Upper lobe of right lung (tissue), 1 donor: ENCODE measurements around the gene PPIH. TPM values are rescaled to one million over a fixed set of nuclear protein-coding genes. Genes with fewer than 3 reads are reported as not detected.

ENCODE experiments used
- ATAC-seq: fragments of 200-7000 bp; cut with Tn5 transposase; one replicate; pipeline ENCODE4 v1.9.1; 2020; ENCODE audit warnings: mild to moderate bottlenecking, moderate library complexity
- DNase-seq: peaks from one replicate; pipeline ENCODE4 v3.0.0-alpha.2; 2020
- H3K27ac ChIP-seq: fragments of 200-600 bp; one replicate; pipeline ENCODE4 v1.8.0; 2022
- H3K27me3 ChIP-seq: fragments of 200-600 bp; one replicate; pipeline ENCODE4 v1.8.0; 2022; ENCODE audit warnings: mild to moderate bottlenecking
- H3K36me3 ChIP-seq: fragments of 200-600 bp; one replicate; pipeline ENCODE4 v1.8.0; 2022
- H3K4me1 ChIP-seq: fragments of 200-600 bp; one replicate; pipeline ENCODE4 v1.8.0; 2022
- H3K4me3 ChIP-seq: fragments of 200-600 bp; one replicate; pipeline ENCODE4 v1.8.0; 2022; ENCODE audit warnings: mild to moderate bottlenecking
- H3K9me3 ChIP-seq: fragments of 200-600 bp; one replicate; pipeline ENCODE4 v1.8.0; 2022
- intact Hi-C: fragments of 100-400 bp; cut with DNase I; formaldehyde crosslinking; loops from one replicate; pipeline ENCODE4 v1.11.0; 2022
- total RNA-seq: library from RNA; stranded (reverse); fragmentation: NEBNext Ultra II Directional; extraction: Animal tissue kit (Norgen Biotek cat#: 25700); gene quantifications from one replicate; pipeline ENCODE4 v1.2.1, GENCODE V29; 2021
- TF ChIP-seq, protein P1 (sequence below): fragments of 200-600 bp; IDR thresholded peaks from one replicate; pipeline ENCODE4 v1.8.0; 2022; ENCODE audit warnings: antibody characterized with exemption
- donor health status: DM: no; HTN: yes; CAD: no; lungs with severe emphysema.

The PPIH gene
- total RNA-seq, 1 donor from 2014 or later = 20.0 TPM

- Histone ChIP-seq H3K36me3 (no peaks in the 10 kb centered on the region), H3K4me1 (no peaks in the 10 kb centered on the region), H3K27ac (no peak overlapping the region), H3K4me3 (no peak overlapping the region), H3K9me3 (no peaks in the 10 kb centered on the region), H3K27me3 (no peaks in the 10 kb centered on the region)
- TF ChIP-seq, protein P1, sequence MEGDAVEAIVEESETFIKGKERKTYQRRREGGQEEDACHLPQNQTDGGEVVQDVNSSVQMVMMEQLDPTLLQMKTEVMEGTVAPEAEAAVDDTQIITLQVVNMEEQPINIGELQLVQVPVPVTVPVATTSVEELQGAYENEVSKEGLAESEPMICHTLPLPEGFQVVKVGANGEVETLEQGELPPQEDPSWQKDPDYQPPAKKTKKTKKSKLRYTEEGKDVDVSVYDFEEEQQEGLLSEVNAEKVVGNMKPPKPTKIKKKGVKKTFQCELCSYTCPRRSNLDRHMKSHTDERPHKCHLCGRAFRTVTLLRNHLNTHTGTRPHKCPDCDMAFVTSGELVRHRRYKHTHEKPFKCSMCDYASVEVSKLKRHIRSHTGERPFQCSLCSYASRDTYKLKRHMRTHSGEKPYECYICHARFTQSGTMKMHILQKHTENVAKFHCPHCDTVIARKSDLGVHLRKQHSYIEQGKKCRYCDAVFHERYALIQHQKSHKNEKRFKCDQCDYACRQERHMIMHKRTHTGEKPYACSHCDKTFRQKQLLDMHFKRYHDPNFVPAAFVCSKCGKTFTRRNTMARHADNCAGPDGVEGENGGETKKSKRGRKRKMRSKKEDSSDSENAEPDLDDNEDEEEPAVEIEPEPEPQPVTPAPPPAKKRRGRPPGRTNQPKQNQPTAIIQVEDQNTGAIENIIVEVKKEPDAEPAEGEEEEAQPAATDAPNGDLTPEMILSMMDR = no peak
- ATAC-seq = no peak
- no peak for DNase-seq
- intact Hi-C loops = no loop called here
Measured at GRCh38 chr1:42639116-42639515, 19.1 kb upstream of the PPIH start.

GRCh38 chr1:42646056-42646455, 12.2 kb upstream of the PPIH start:
- TF ChIP-seq, protein P1 = no peak
- Histone ChIP-seq H3K4me3 (no peak overlapping the region), H3K9me3 (no peaks in the 10 kb centered on the region), H3K27ac (no peak overlapping the region), H3K27me3 (no peaks in the 10 kb centered on the region), H3K4me1 (no peaks in the 10 kb centered on the region), H3K36me3 (no peaks in the 10 kb centered on the region)
- DNase-seq (no peak), ATAC-seq (no peak)
- intact Hi-C loops = no loop called here

GRCh38 chr1:42657201-42657600, 1.0 kb upstream of the PPIH start:
- no peak for DNase-seq
- ATAC-seq = no peak
- H3K27me3 ChIP-seq = no peaks in the 10 kb centered on the region
- H3K9me3 ChIP-seq = no peaks in the 10 kb centered on the region
- intact Hi-C loops = no loop called here
- TF ChIP-seq, protein P1 = no peak
- H3K36me3 ChIP-seq = peaks cover 13% of the 10 kb centered on the region
- peaks cover 13% of the 10 kb centered on the region for H3K4me1 ChIP-seq
- H3K27ac ChIP-seq = peak overlapping the region; percentile 78
- peak overlapping the region; percentile 87 for H3K4me3 ChIP-seq

DNA sequence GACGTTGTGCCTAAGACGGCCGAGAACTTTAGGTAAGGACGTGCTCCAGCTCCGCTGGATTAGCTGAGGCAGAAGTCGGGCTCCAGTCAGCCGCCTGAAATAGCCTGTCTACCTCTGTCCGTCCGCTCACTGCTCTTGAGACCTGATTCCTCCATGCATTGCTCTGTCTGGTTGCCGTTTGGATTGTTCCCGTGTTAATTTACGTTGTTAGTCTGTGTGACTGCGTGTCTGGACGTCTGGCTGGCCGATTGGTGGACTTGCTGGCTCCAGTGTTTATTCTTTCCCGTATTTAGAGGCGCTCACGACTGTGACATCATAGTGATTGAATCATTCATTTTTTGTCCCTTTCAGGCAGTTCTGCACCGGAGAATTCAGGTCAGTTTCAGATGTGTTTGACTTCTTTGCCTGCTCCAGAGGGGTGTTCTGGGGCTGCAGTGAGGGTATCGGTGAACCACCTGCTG, 684 bp downstream of the PPIH start:
- Histone ChIP-seq H3K4me3 (peak overlapping the region; percentile 87), H3K36me3 (peaks cover 27% of the 10 kb centered on the region), H3K27me3 (no peaks in the 10 kb centered on the region), H3K27ac (peak overlapping the region; percentile 78), H3K4me1 (peaks cover 13% of the 10 kb centered on the region), H3K9me3 (no peaks in the 10 kb centered on the region)
- DNase-seq (no peak), ATAC-seq (no peak)
- TF ChIP-seq, protein P1 = no peak
- intact Hi-C loops = no loop called here

DNA sequence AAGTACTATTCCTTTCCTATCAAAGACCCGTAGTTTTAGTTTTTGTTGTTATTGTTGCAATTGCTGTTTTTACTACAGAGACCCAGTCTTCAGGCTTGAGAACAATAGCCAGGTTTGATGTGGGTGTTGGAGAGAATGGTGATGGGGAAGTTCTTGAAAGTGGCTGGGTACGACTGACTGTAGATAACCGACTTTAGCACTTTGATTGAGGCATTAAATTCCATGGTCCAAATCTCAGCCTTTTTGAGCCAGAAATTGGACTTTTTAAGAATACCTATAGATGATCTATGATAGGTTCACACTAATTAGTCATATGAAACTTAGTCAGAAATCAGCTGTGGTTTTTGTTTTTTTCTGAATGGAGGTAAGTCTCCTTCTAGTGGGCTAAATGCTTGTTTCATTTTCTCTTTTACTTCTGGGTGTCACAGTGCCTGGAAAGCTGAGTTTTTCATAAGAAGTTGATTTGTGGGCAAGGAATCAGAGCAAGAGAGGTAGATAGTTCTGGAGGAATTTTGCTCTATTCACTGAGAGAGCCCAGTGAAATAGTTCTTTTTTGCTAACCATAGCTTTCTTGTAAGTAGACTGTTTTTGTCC, 2.8 kb downstream of the PPIH start:
- ATAC-seq (no peak), DNase-seq (no peak)
- TF ChIP-seq, protein P1 = no peak
- H3K27ac ChIP-seq = no peak overlapping the region
- H3K4me3 ChIP-seq = no peak overlapping the region
- peaks cover 13% of the 10 kb centered on the region for H3K4me1 ChIP-seq
- no peaks in the 10 kb centered on the region for H3K27me3 ChIP-seq
- intact Hi-C loops = no loop called here
- H3K9me3 ChIP-seq = no peaks in the 10 kb centered on the region
- H3K36me3 ChIP-seq = peaks cover 48% of the 10 kb centered on the region

DNA sequence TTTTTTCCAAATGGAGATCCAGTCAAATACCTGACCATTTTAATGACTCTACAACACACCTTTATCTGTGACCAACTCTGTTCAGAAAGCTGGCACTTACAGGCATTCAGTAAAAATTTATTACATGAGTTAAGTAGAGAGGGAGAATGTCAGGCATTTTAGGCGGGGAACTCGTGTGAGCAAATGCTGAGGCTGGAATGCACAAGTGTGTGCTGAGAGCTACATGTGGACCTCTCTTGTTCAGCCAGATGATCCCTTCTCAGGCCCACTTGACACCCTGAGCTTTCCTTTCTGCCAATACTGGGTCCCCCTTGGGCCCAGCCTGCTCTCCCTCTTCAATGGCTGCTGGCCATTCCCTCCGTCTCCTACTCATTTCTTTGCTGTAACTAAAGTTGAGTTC, 11.7 kb downstream of the PPIH start:
- intact Hi-C loops = no loop called here
- Histone ChIP-seq H3K9me3 (no peaks in the 10 kb centered on the region), H3K27me3 (no peaks in the 10 kb centered on the region), H3K36me3 (peaks cover 58% of the 10 kb centered on the region), H3K27ac (peak overlapping the region; percentile 26), H3K4me3 (no peak overlapping the region), H3K4me1 (peaks cover 4% of the 10 kb centered on the region)
- DNase-seq (no peak), ATAC-seq (peak; percentile 87)
- TF ChIP-seq, protein P1 = no peak
